GM12864 (cell line): ENCODE results near the gene CILP2.

Experiments
- DNase-seq: peaks from one replicate; pipeline ENCODE4 v3.0.0-alpha.2; 2011; ENCODE audit warnings: low read depth
- H3K4me3 ChIP-seq: 2 replicates; pipeline ENCODE4 v1.5.1; 2011; ENCODE audit warnings: mild to moderate bottlenecking, low read depth, low read length, control low read depth
- CTCF ChIP-seq: IDR thresholded peaks from 2 replicates; pipeline ENCODE4 v1.5.1; 2011; ENCODE audit warnings: low read depth, mild to moderate bottlenecking, moderate library complexity, low read length, control low read depth, inconsistent platforms; ENCODE audit errors: missing control alignments

The CILP2 gene

GRCh38 chr19:19581391-19581790 lies 43.3 kb downstream of the CILP2 start:
- H3K4me3 ChIP-seq: no peak overlapping the region
- DNase-seq: no peak
- TF ChIP-seq CTCF: no peak

GRCh38 chr19:19582471-19582870 lies 44.4 kb downstream of the CILP2 start:
- DNase-seq: no peak
- TF ChIP-seq CTCF: no peak

GRCh38 chr19:19584356-19584755 lies 46.3 kb downstream of the CILP2 start:
- DNase-seq: no peak
- TF ChIP-seq CTCF: no peak
- no peak overlapping the region for H3K4me3 ChIP-seq

More at GRCh38 chr19:19582471-19582870, 44.4 kb downstream of the CILP2 start:
- no peak overlapping the region for H3K4me3 ChIP-seq

GRCh38 chr19:19587771-19588170 lies 49.7 kb downstream of the CILP2 start:
- TF ChIP-seq CTCF: no peak
- no peak overlapping the region for H3K4me3 ChIP-seq

GRCh38 chr19:19588546-19588945 lies 50.5 kb downstream of the CILP2 start:
- no peak for DNase-seq
- H3K4me3 ChIP-seq: no peak overlapping the region
- no peak for TF ChIP-seq CTCF

More at GRCh38 chr19:19587771-19588170, 49.7 kb downstream of the CILP2 start:
- no peak for DNase-seq

- DNase-seq: no peak
- H3K4me3 ChIP-seq: no peak overlapping the region
- no peak for TF ChIP-seq CTCF
These were observed 53.2 kb downstream of the CILP2 start for GRCh38 chr19:19591133-19591825.

GRCh38 chr19:19592690-19593089 lies 54.6 kb downstream of the CILP2 start:
- TF ChIP-seq CTCF: no peak
- no peak overlapping the region for H3K4me3 ChIP-seq
- no peak for DNase-seq
